HS-5 (cell line): ENCODE results near the gene TMEM30A.

Experiments
- DNase-seq: peaks from one replicate; pipeline ENCODE4 v3.0.0-alpha.2; 2012; ENCODE audit warnings: low read depth

TMEM30A gene

GRCh38 chr6:75291744-75292143 lies 7.2 kb upstream of the TMEM30A start:
- no peak for DNase-seq

- no peak for DNase-seq
Measured at GRCh38 chr6:75291331-75291730, 6.7 kb upstream of the TMEM30A start.

- DNase-seq: no peak
Measured at GRCh38 chr6:75290136-75290945, 5.7 kb upstream of the TMEM30A start.

- DNase-seq: no peak
Measured at GRCh38 chr6:75288023-75288422, 3.4 kb upstream of the TMEM30A start.

- no peak for DNase-seq
Measured at GRCh38 chr6:75287424-75287823, 2.8 kb upstream of the TMEM30A start.

GRCh38 chr6:75286955-75287354 lies 2.4 kb upstream of the TMEM30A start:
- no peak for DNase-seq

- DNase-seq: no peak
Measured at GRCh38 chr6:75285283-75285639, 669 bp upstream of the TMEM30A start.

- no peak for DNase-seq
Measured at GRCh38 chr6:75283907-75284631, 523 bp downstream of the TMEM30A start.

- DNase-seq: no peak
Measured at GRCh38 chr6:75282706-75283105, 1.9 kb downstream of the TMEM30A start.

- no peak for DNase-seq
Measured at GRCh38 chr6:75281653-75282052, 2.9 kb downstream of the TMEM30A start.

- no peak for DNase-seq
Measured at GRCh38 chr6:75280131-75280855, 4.3 kb downstream of the TMEM30A start.

- DNase-seq: no peak
Measured at GRCh38 chr6:75279418-75279817, 5.2 kb downstream of the TMEM30A start.

- no peak for DNase-seq
Measured at GRCh38 chr6:75278474-75279077, 6.0 kb downstream of the TMEM30A start.

GRCh38 chr6:75275067-75275466 lies 9.5 kb downstream of the TMEM30A start:
- peak; percentile 90 for DNase-seq

- no peak for DNase-seq
Measured at GRCh38 chr6:75273009-75273408, 11.6 kb downstream of the TMEM30A start.

- DNase-seq: no peak
Measured at GRCh38 chr6:75272145-75272840, 12.3 kb downstream of the TMEM30A start.

GRCh38 chr6:75268988-75269354 lies 15.6 kb downstream of the TMEM30A start:
- DNase-seq: no peak

- no peak for DNase-seq
Measured at GRCh38 chr6:75268121-75268987, 16.2 kb downstream of the TMEM30A start.

GRCh38 chr6:75267461-75267860 lies 17.1 kb downstream of the TMEM30A start:
- DNase-seq: no peak

GRCh38 chr6:75266716-75267291 lies 17.8 kb downstream of the TMEM30A start:
- no peak for DNase-seq

GRCh38 chr6:75263401-75263750 lies 21.2 kb downstream of the TMEM30A start:
- no peak for DNase-seq
